ENCODE results near the gene RFT1.

The RFT1 gene

GRCh38 chr3:53092216-53092615 is 38.0 kb downstream of the RFT1 start:
- no peak for DNase-seq (ENCODE audit: low read depth)

GRCh38 chr3:53091011-53091410 is 39.2 kb downstream of the RFT1 start:
- DNase-seq (ENCODE audit: low read depth): no peak

- DNase-seq (ENCODE audit: low read depth): no peak
Observed at GRCh38 chr3:53089511-53089910, 40.7 kb downstream of the RFT1 start.

- no peak for DNase-seq (ENCODE audit: low read depth)
Observed at GRCh38 chr3:53085476-53085875, 44.8 kb downstream of the RFT1 start.

- no peak for DNase-seq (ENCODE audit: low read depth)
Observed at GRCh38 chr3:53084310-53085001, 45.8 kb downstream of the RFT1 start.

GRCh38 chr3:53083949-53084309 is 46.3 kb downstream of the RFT1 start:
- DNase-seq (ENCODE audit: low read depth): no peak

- peak; percentile 9 for DNase-seq (ENCODE audit: low read depth)
Observed at GRCh38 chr3:53083521-53083920, 46.7 kb downstream of the RFT1 start.

GRCh38 chr3:53082736-53083135 is 47.5 kb downstream of the RFT1 start:
- DNase-seq (ENCODE audit: low read depth): no peak

GRCh38 chr3:53081318-53081717 is 48.9 kb downstream of the RFT1 start:
- DNase-seq (ENCODE audit: low read depth): no peak

GRCh38 chr3:53080612-53081205 is 49.5 kb downstream of the RFT1 start:
- no peak for DNase-seq (ENCODE audit: low read depth)

GRCh38 chr3:53079791-53080555 is 50.3 kb downstream of the RFT1 start:
- no peak for DNase-seq (ENCODE audit: low read depth)

GRCh38 chr3:53079147-53079546 is 51.1 kb downstream of the RFT1 start:
- no peak for DNase-seq (ENCODE audit: low read depth)

GRCh38 chr3:53078656-53079055 is 51.6 kb downstream of the RFT1 start:
- no peak for DNase-seq (ENCODE audit: low read depth)

GRCh38 chr3:53077476-53078220 is 52.6 kb downstream of the RFT1 start:
- no peak for DNase-seq (ENCODE audit: low read depth)

GRCh38 chr3:53075743-53076140 is 54.5 kb downstream of the RFT1 start:
- DNase-seq (ENCODE audit: low read depth): no peak

- no peak for DNase-seq (ENCODE audit: low read depth)
Observed at GRCh38 chr3:53074761-53075742, 55.2 kb downstream of the RFT1 start.

- no peak for DNase-seq (ENCODE audit: low read depth)
Observed at GRCh38 chr3:53074366-53074696, 55.9 kb downstream of the RFT1 start.

GRCh38 chr3:53073553-53074365 is 56.5 kb downstream of the RFT1 start:
- DNase-seq (ENCODE audit: low read depth): no peak

- peak; percentile 30 for DNase-seq (ENCODE audit: low read depth)
Observed at GRCh38 chr3:53072653-53073552, 57.3 kb downstream of the RFT1 start.

All from HS-5 (cell line).